RWPE1 (cell line): ENCODE data around the gene CNEP1R1.

Source experiments
- CTCF ChIA-PET: fragments of 350-600 bp; sonication (Branson Sonifier 250); formaldehyde crosslinking; extraction: SDS; loops from one replicate; lab custom pipeline; 2021; lab: Yijun Ruan, JAX
- POLR2A ChIA-PET: fragments of 400-600 bp; formaldehyde crosslinking; extraction: SDS; loops from one replicate; lab custom pipeline; 2020; ENCODE audit warnings: antibody characterized with exemption; ENCODE audit not compliant: low non-redundant PET; lab: Yijun Ruan, JAX
- DNase-seq: peaks from one replicate; pipeline ENCODE4 v3.0.0; 2012; ENCODE audit warnings: low spot score
- H3K27ac ChIP-seq: fragments of 450-650 bp; 2 replicates; pipeline ENCODE4 v1.5.1; 2017
- TF ChIP-seq, protein P1 (sequence below): fragments of 450-650 bp; conservative IDR thresholded peaks from 2 replicates; pipeline ENCODE4 v1.5.1; 2017; ENCODE audit warnings: low read depth, mild to moderate bottlenecking

Gene CNEP1R1

DNA sequence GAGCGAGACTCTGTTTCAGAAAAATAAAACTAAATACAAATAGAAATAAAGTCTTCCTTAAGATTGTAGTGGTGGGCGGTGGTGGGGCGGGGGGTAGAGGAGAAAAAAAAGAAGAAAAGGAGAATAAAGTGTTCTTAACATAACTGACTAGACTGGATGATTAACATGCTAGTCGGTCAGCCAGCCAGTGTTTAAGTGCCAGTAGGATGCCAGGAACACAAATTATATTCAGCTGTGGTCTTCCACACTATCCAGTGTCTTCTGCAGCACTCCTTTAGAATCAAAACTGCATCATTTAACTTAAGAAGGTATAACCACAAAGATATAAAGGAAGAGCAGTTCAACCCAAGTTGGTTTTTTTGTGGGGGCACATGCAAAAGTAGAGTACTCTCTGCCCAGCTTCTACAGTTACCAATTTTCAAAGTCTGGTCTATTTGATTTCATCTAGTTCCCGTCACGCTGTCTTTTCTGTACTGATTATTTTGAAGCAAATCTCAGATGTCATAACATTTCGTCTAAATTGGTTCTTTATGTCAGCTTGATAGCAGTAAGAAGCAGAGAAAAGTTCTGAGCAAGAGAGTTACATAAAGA lies 56.5 kb downstream of the CNEP1R1 start:
- CTCF ChIA-PET, result no interaction called here
- no peak overlapping the region for H3K27ac ChIP-seq
- POLR2A ChIA-PET, result no interaction called here
- TF ChIP-seq, protein P1, sequence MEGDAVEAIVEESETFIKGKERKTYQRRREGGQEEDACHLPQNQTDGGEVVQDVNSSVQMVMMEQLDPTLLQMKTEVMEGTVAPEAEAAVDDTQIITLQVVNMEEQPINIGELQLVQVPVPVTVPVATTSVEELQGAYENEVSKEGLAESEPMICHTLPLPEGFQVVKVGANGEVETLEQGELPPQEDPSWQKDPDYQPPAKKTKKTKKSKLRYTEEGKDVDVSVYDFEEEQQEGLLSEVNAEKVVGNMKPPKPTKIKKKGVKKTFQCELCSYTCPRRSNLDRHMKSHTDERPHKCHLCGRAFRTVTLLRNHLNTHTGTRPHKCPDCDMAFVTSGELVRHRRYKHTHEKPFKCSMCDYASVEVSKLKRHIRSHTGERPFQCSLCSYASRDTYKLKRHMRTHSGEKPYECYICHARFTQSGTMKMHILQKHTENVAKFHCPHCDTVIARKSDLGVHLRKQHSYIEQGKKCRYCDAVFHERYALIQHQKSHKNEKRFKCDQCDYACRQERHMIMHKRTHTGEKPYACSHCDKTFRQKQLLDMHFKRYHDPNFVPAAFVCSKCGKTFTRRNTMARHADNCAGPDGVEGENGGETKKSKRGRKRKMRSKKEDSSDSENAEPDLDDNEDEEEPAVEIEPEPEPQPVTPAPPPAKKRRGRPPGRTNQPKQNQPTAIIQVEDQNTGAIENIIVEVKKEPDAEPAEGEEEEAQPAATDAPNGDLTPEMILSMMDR, result no peak
- DNase-seq, result no peak

DNA sequence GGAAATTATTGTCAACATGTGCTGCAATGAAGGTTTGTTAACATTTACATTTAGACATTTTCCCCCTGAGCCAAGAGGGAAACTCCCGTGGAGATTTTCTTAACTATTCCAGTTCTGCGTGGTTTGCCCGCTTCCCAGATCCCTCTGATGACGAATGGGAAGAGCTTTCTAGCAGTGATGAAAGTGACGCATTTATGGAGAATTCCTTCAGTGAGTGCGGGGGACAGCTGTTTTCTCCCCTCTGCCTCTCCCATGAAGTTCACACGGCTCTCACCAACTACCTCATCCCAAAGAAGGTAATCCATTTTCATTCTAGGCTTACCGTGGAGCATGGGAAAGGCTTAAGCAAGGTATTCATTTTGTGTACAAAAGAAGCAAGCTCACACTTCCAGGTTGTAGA lies 59.0 kb downstream of the CNEP1R1 start:
- DNase-seq, result no peak
- POLR2A ChIA-PET, result no interaction called here
- H3K27ac ChIP-seq, result no peak overlapping the region
- CTCF ChIA-PET, result interaction anchor here (0.6 kb wide), 2 partner anchors 59 to 958 kb away, joined by 3 read pairs; no protein-coding TSS in a partner anchor
- TF ChIP-seq, protein P1, result no peak

DNA sequence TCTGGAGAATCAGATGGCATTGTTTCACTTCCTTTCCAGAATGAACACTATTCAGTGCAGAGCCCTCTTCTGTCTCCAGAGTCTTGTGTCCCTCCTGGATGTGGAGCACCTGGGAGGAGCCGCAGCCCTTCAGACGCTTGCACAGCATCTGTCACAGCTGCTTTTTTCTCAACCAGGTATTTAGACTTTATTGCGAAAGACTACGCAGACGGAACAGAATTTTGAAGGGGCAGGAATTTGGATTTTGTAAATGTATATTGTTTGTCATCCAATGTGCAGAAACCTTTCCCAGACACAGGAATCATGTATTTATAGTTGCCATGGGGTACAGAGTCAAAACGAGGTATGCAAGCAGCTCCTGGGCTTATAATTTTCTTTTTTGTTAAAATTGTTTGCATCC lies 61.2 kb downstream of the CNEP1R1 start:
- no peak overlapping the region for H3K27ac ChIP-seq
- no peak for DNase-seq
- TF ChIP-seq, protein P1, result no peak
- CTCF ChIA-PET, result no interaction called here
- POLR2A ChIA-PET, result no interaction called here
